ENCODE data around the gene NUDT1. TPM values are rescaled to one million over a fixed set of nuclear protein-coding genes. Genes with fewer than 3 reads are reported as not detected.

NUDT1 gene
- total RNA-seq, 1 donor from 2014 or later: 2.2 TPM

DNA sequence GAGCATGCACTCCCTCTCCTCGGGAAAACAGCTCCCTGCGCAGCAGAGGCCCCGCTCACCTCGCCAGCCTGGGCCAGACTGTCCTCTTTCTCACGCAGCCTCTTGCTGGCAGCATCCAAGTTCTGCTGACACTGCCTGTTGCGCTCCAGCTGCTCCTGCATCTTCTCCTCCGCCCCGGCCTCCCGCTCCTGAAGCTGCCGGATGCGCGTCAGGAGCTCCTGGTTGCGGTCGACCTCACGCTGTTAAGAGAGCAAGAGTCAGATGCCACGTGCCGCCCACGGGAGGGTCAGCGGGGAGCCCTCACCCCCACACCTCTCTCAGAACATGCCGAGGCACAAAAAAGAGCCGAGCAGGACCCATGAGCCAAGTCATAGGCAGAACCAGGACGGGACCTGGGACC, 19.5 kb upstream of the NUDT1 start:
- no peak for ATAC-seq
- no peak for DNase-seq (ENCODE audit: low spot score)

DNA sequence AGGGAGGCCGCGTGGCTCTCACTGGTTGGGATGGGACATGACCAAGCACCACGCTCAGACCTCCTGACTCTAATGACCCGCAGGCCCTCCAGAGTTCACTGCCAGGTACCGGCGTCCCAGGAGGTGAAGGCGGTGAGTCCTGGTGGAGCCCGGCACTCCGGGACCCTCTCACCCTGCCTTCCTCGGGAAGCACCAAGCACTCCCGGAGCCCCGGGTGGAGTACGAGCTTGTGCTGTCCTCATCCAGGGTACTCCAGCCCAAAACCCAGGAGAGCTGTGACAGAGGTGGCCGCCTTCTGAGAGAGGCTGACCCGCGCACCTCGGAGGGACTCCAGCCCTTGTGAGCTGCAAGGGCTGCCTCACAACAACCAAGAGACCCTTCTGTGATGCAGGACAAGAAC, 18.7 kb upstream of the NUDT1 start:
- no peak for ATAC-seq
- no peak for DNase-seq (ENCODE audit: low spot score)

- no peak for DNase-seq (ENCODE audit: low spot score)
These were observed 17.5 kb upstream of the NUDT1 start for GRCh38 chr7:2224491-2224928.

DNA sequence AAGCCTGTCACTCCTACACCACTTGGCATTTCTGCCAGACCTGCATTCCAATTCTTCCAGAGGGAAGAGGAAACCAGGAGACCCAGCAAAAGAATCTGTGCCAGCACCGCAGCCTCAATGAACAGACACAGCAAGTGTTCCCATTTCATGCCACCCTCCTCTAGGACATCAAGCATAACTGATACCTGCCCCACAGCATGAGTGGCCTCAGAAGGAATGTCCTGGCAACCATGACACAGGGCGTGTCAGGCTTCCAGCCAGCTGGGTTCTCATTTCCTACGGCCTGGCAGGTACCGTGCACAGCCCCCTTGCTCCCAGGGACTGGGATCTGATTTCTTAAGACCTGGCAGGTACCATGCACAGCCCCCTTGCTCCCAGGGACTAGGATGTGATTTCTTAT, 17.1 kb upstream of the NUDT1 start:
- ATAC-seq: no peak
- DNase-seq (ENCODE audit: low spot score): no peak

More at GRCh38 chr7:2224491-2224928, 17.5 kb upstream of the NUDT1 start:
- ATAC-seq: no peak

DNA sequence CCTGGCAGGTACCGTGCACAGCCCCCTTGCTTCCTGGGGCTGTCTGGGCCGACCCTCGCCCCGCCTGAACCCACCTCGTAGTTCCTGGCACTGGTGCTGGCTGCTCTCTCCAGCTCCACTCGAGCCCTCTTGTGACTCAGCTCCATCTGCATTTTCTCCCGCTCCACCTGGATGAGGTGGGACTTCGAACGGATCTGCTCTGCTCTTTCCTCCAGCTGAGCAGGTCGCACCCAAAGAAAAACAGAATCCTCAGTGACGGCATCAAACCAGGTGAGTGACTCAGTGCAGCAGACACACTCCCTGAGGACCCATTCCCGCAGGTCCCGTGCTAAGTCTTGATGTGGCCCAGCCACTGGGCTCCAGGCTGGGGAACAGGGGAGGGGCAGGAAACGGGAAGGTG, 16.7 kb upstream of the NUDT1 start:
- ATAC-seq: no peak

DNA sequence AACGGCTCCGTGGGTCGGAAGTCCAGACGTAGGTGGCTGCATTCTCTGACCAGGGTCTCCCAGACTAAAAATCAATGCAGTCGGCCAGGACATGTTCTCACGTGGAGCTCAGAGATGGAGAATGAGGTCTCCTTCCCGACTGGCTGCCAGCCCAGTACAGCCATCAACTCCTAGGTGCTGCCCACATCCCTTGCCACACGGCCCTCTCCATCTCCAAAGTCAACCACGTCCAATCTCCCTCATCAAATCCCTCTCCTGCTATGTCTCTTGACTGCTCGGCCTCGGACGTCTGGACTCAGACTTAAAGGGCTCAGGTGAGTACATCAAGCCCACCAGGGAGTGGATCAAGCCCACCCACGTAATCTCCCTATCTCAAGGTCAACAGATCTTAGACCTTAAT, 16.2 kb upstream of the NUDT1 start:
- no peak for DNase-seq (ENCODE audit: low spot score)
- no peak for ATAC-seq

More for the DNA sequence above, 16.7 kb upstream of the NUDT1 start:
- DNase-seq (ENCODE audit: low spot score): no peak

DNA sequence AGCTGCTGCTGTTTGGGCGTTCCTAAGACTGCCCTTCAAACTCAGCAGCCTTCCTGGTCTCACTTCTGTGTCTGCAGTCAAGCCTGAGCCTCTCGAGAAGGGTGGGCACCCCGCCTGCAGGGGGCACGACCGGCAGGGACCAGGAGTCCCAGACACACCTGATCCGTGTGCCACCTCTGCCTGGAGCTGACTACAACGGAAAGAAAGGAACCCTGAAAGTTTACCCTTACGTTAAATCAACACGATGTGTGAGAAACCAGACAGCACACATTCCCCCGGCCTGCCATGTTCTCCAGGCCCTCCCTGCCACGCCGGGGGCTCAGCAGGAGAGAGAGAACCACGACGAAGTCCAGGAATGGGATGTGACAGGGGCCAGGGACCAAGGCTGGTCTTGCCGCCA, 14.3 kb upstream of the NUDT1 start:
- ATAC-seq: no peak
- no peak for DNase-seq (ENCODE audit: low spot score)

GRCh38 chr7:2228921-2229320, 13.1 kb upstream of the NUDT1 start:
- ATAC-seq: no peak

DNA sequence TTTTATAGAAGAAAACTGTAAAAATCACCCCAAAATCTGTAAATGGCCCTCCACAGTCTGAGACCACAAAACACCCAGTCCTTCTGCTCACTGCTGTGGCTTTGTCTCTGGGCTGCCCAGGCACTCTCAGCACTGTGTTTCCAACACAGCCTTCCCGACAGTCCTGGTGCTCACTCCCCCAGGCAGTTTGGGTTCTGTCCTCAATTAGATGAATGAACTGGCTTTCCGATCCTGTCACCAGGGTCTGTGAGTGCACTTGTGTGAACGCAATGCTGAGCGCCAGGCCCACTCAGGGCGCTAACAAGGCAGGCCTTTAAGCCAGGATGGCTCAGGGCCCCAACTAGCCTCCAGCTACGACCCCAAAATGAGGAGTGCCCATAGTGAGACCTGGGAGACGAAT, 12.6 kb upstream of the NUDT1 start:
- DNase-seq (ENCODE audit: low spot score) (no peak), ATAC-seq (no peak)

More at GRCh38 chr7:2228921-2229320, 13.1 kb upstream of the NUDT1 start:
- DNase-seq (ENCODE audit: low spot score): no peak

GRCh38 chr7:2230226-2230625, 11.8 kb upstream of the NUDT1 start:
- ATAC-seq: no peak
- DNase-seq (ENCODE audit: low spot score): no peak

DNA sequence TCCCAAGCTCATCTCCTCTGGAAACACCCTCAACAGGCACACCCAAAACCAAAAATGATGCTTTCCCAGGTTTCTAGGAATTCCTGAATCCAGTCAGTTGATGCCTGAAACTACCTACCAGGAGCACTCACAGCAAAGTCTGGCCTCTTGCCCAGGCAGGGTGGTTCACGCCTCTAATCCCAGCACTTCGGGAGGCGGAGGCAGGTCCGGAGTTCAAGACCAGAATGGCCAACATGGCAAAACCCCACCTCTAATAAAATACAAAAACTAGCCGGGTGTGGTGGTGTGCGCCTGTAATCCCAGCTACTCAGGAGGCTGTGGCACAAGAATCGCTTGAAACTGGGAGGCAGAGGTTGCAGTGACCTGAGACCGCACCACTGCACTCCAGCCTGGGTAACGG, 11.1 kb upstream of the NUDT1 start:
- no peak for ATAC-seq
- no peak for DNase-seq (ENCODE audit: low spot score)

GRCh38 chr7:2231992-2232765, 9.8 kb upstream of the NUDT1 start:
- no peak for DNase-seq (ENCODE audit: low spot score)
- peak; percentile 53 for ATAC-seq

DNA sequence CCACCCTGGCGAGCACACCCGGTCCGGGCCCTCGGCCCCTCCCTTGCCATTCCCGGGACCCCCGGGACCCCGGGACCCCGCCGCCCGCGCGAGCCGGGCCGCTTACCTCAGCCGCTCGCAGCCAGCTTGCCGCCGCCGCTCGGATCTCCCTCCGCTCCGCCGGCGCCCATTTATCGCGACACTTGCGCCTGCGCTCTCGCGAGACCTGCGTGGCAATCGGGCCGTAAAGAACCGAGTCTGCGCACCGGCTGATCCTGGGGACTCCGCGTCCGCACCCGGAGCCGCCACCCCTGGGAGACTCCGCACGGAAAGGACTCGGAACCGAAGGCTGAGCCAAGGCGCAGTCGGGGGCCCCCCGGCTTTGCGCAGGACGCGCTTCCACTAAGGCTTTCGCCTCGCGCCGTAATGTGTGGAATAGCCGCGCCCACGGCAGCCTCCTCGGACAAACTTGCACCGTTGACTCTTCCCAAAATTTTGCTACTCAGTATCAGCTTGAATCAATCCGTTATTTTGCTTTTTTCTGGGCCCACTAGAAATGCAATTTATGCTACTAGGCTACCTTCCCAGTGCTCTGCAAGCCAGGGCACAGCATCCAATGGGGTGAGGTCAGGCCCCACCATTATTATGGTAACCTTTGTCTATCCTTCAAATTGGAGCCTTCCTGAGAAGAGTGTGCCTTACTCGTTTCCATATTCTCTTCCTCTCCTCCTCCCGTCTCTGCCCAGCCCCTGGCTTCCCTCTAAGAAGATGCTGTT, 9.1 kb upstream of the NUDT1 start, which contains the start of gene MAD1L1:
Gene MAD1L1, minus strand, starts transcription at position 180 of the 755 bp plus-strand sequence. CDS start 2,812 bp downstream, outside the sequence.
- ATAC-seq: peak; percentile 94

GRCh38 chr7:2233926-2234325, 8.1 kb upstream of the NUDT1 start:
- ATAC-seq: no peak
- DNase-seq (ENCODE audit: low spot score): no peak

More for the DNA sequence above, 9.1 kb upstream of the NUDT1 start, which contains the start of gene MAD1L1:
- peak; percentile 90 for DNase-seq (ENCODE audit: low spot score)

- DNase-seq (ENCODE audit: low spot score) (no peak), ATAC-seq (no peak)
These were observed 4.9 kb upstream of the NUDT1 start for GRCh38 chr7:2237109-2237602.

GRCh38 chr7:2239242-2239641, 2.8 kb upstream of the NUDT1 start:
- no peak for DNase-seq (ENCODE audit: low spot score)
- ATAC-seq: no peak

DNA sequence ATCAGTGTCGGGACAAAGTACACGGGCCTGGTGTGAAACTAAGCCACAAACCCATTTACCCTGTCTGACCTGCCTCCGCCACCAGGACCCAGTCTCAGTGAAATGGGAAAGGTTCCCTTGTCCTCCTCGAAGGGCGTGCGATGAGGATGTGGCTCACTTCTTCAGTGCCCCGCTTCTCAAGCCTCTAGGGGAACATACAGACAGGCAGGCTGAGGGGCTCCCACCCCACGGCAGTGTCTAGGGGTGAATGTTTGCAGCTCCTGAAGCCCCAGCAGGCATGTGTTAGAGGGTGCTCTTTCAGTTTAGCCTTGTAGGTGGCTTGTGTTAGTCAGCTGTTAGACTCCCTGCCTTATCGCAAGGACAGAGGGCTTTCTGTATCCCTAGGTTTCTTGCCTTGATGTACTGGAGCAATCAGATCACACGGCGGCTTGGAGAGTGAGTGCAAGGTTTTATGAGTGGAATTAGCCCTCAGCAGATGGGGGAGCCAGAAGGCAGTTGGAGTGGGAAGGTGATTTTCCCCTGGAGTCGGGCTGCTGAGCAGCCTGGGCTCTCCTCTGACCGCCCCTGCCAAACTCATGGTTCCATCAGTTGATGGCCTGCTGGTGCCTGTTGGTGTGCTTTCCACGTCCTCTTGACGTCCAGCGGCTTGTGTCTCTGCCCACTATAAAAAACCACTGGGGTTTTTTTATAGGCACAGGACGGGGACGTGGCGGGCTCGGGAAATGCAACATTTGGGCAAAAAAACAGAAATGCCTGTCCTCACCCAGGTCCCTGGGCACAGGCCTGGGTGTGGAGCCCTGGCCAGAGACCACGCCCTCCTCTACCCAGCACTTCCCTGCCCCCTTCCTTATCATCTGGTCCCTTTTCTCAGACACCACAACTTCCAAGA, 759 bp downstream of the NUDT1 start:
- peak; percentile 11 for ATAC-seq
- DNase-seq (ENCODE audit: low spot score): no peak

GRCh38 chr7:2243458-2243857, 1.4 kb downstream of the NUDT1 start:
- ATAC-seq: no peak
- no peak for DNase-seq (ENCODE audit: low spot score)

GRCh38 chr7:2244404-2244995, 2.5 kb downstream of the NUDT1 start:
- no peak for DNase-seq (ENCODE audit: low spot score)
- no peak for ATAC-seq

DNA sequence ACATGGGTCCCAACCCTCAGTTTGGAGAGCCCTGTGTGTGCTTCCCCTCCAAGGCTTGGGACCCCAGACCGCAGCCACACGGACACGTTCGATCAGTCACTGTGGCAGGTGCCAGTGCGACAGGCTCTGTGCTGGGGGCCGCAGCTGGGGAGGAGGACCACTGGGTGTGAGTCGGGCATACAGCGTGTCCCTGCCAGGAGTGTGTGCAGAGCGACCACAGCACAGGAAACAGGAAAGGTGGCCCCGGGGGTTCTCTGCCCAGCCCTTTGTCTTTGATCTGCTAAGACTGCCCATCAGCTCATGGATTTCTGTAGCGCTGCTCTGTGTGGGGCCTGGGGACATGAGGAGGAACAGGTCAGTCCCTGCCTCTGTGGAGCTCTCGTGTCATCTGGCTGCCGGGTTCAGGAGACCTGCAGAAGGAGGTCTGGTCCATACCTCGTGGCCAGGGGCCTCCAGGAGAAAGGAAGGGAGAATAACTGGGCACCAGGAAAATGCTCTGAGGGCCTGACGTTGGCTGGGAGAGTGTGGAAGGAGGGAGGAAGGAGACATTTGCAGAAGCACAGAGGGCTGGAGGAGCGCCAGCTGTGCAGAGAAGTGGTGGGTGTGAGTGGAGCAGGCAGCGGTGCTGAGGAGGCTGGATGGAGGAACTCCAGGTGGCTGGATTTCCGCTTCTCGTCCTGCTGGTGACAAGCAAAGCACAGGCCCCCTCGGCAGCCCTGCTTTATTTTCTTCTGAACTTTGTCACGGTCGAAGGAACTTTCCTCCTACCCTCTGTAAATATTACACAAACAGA, 4.1 kb downstream of the NUDT1 start:
- ATAC-seq: no peak

More for the DNA sequence above, 4.1 kb downstream of the NUDT1 start:
- no peak for DNase-seq (ENCODE audit: low spot score)

Data from left lobe of liver (tissue), 2 donors.